H1 (cell line): Measurements from ENCODE around the gene RTN4RL1. TPM values are rescaled to one million over a fixed set of nuclear protein-coding genes. Genes with fewer than 3 reads are reported as not detected.

Experiments
- ASH2L ChIP-seq: fragments of 200-600, 300-600 bp; sonication (generic); IDR thresholded peaks from one replicate; pipeline ENCODE4 v1.7.1; 2017; ENCODE audit warnings: low read length
- BCL11A ChIP-seq, 2 experiments: IDR thresholded peaks; one replicate each; pipeline ENCODE4 v1.6.1; 2011; ENCODE audit warnings: low read depth in 2 of 2, low read length in 2 of 2, mild to moderate bottlenecking in 2 of 2
- CBX5 ChIP-seq: fragments of 300-800, 300-1000 bp; sonication (generic); IDR thresholded peaks from 2 replicates; pipeline ENCODE4 v1.7.1; 2016; ENCODE audit warnings: antibody characterized with exemption, low read length, low read depth
- CHD7 ChIP-seq: fragments of 300-600 bp; sonication (generic); IDR thresholded peaks from 2 replicates; pipeline ENCODE4 v1.7.1; 2012; ENCODE audit warnings: low read length, moderate library complexity, mild to moderate bottlenecking, inconsistent platforms; ENCODE audit not compliant: insufficient replicate concordance
- GABPA ChIP-seq: IDR thresholded peaks from 2 replicates; pipeline ENCODE4 v1.6.1; 2011; ENCODE audit warnings: mild to moderate bottlenecking, low read length, moderate library complexity, borderline replicate concordance; ENCODE audit not compliant: insufficient read depth
- MAFK ChIP-seq: IDR thresholded peaks from 2 replicates; pipeline ENCODE4 v1.6.1; 2012; ENCODE audit warnings: low read depth, mild to moderate bottlenecking, improper control_type of control experiment, low read length
- RAD21 ChIP-seq, 2 experiments: IDR thresholded peaks in 1 of 2; conservative IDR thresholded peaks in 1 of 2; 2 replicates each; pipeline ENCODE4 v1.6.1; 2011; ENCODE audit warnings: low read depth in 2 of 2, low read length in 2 of 2, improper control_type of control experiment in 1 of 2, inconsistent platforms in 1 of 2, mild to moderate bottlenecking in 1 of 2, moderate library complexity in 1 of 2
- SUZ12 ChIP-seq: fragments of 200-600 bp; sonication (generic); IDR thresholded peaks from 2 replicates; pipeline ENCODE4 v1.6.1; 2012; ENCODE audit warnings: mild to moderate bottlenecking, inconsistent platforms, low read length, moderate library complexity, mixed read lengths
- TEAD4 ChIP-seq: IDR thresholded peaks from 2 replicates; pipeline ENCODE4 v1.6.1; 2012; ENCODE audit warnings: low read depth, low read length, inconsistent platforms, mixed read lengths
- YY1 ChIP-seq: IDR thresholded peaks from 2 replicates; pipeline ENCODE4 v1.6.1; 2011; ENCODE audit warnings: low read depth, mild to moderate bottlenecking, low read length
- polyA plus RNA-seq, 7 experiments: library from polyadenylated mRNA; depleted of rRNA in 3 of 7; stranded (reverse) in 5 of 7; unstranded in 2 of 7; fragments of >200 nt in 5 of 7; fragments of 200-250 nt in 2 of 7; gene quantifications; 1 replicate in 5 of 7; 2 replicates in 1 of 7; 4 replicates in 1 of 7; pipeline versions ENCODE4 v1.2.1 to v1.2.3, GENCODE V29; 2011 to 2013; ENCODE audit warnings: missing spikeins in 2 of 7, mixed read lengths in 2 of 7
- total RNA-seq: library from RNA; stranded (reverse); fragmentation: NEBNext Ultra II Directional; extraction: Animal tissue kit (Norgen Biotek cat#: 25700); gene quantifications from 2 replicates; pipeline ENCODE4 v1.2.1, GENCODE V29; 2021

The RTN4RL1 gene
- total and polyA plus RNA-seq, 2 of the 8 experiments (the other 6 are each of a cell fraction or from before 2014, with no cell fraction given) = 0.09 TPM; not detected in 1

- no peak for TF ChIP-seq MAFK
- no peak for TF ChIP-seq CHD7
- no peak for TF ChIP-seq RAD21 (IDR thresholded peaks at IDR 0.05 in 1 of 2, conservative IDR thresholded peaks at IDR 0.05 in 1 of 2; ENCODE audit: low read depth in 2 of 2, low read length in 2 of 2)
- TF ChIP-seq BCL11A (IDR thresholded peaks at IDR 0.05; ENCODE audit: low read depth in 2 of 2, low read length in 2 of 2) = no peak
- no peak for TF ChIP-seq GABPA
- TF ChIP-seq ASH2L = no peak
- no peak for TF ChIP-seq TEAD4
- TF ChIP-seq YY1 = no peak
- no peak for TF ChIP-seq SUZ12
- no peak for TF ChIP-seq CBX5
Observed at GRCh38 chr17:1997927-1998742, 27.0 kb downstream of the RTN4RL1 start (continued).
